ENCODE measurements around the gene CD247.

The CD247 gene

GRCh38 chr1:167434306-167434705 lies 84.0 kb downstream of the CD247 start:
- no peak for DNase-seq

- no peak for DNase-seq
Measured at GRCh38 chr1:167433884-167434283, 84.4 kb downstream of the CD247 start.

GRCh38 chr1:167432780-167433179 lies 85.5 kb downstream of the CD247 start:
- DNase-seq = no peak

GRCh38 chr1:167431909-167432650 lies 86.2 kb downstream of the CD247 start:
- DNase-seq = no peak

GRCh38 chr1:167431261-167431908 lies 86.9 kb downstream of the CD247 start:
- DNase-seq = no peak

- no peak for DNase-seq
Measured at GRCh38 chr1:167430849-167431242, 87.5 kb downstream of the CD247 start.

GRCh38 chr1:167430134-167430848 lies 88.0 kb downstream of the CD247 start:
- DNase-seq = no peak

- no peak for DNase-seq
Measured at GRCh38 chr1:167429612-167430011, 88.7 kb downstream of the CD247 start.

- DNase-seq = no peak
Measured at GRCh38 chr1:167428395-167428794, 89.9 kb downstream of the CD247 start.

GRCh38 chr1:167427848-167428247 lies 90.5 kb downstream of the CD247 start:
- DNase-seq = no peak

- DNase-seq = no peak
Measured at GRCh38 chr1:167426716-167427115, 91.6 kb downstream of the CD247 start.

GRCh38 chr1:167425482-167425881 lies 92.8 kb downstream of the CD247 start:
- no peak for DNase-seq

- no peak for DNase-seq
Measured at GRCh38 chr1:167423684-167424619, 94.4 kb downstream of the CD247 start.

- no peak for DNase-seq
Measured at GRCh38 chr1:167420510-167420909, 97.8 kb downstream of the CD247 start.

GRCh38 chr1:167419245-167419644 lies 99.1 kb downstream of the CD247 start:
- DNase-seq = no peak

GRCh38 chr1:167418391-167418790 lies 99.9 kb downstream of the CD247 start:
- no peak for DNase-seq

GRCh38 chr1:167416506-167416905 lies 101.8 kb downstream of the CD247 start:
- no peak for DNase-seq

- no peak for DNase-seq
Measured at GRCh38 chr1:167413328-167413727, 105.0 kb downstream of the CD247 start.

GRCh38 chr1:167412920-167413319 lies 105.4 kb downstream of the CD247 start:
- DNase-seq = no peak

- DNase-seq = no peak
Measured at GRCh38 chr1:167412072-167412471, 106.3 kb downstream of the CD247 start.

GRCh38 chr1:167409183-167409582 lies 109.1 kb downstream of the CD247 start:
- no peak for DNase-seq

- no peak for DNase-seq
Measured at GRCh38 chr1:167408355-167408754, 110.0 kb downstream of the CD247 start.

- no peak for DNase-seq
Measured at GRCh38 chr1:167404908-167405307, 113.4 kb downstream of the CD247 start.

Measured in GOT3 (cell line).